ENCODE data around the gene ABHD16B. TPM values are rescaled to one million over a fixed set of nuclear protein-coding genes. Genes with fewer than 3 reads are reported as not detected.

The ABHD16B gene
- total and polyA plus RNA-seq, 8 donors: 0.18 TPM; not detected in 7

DNA sequence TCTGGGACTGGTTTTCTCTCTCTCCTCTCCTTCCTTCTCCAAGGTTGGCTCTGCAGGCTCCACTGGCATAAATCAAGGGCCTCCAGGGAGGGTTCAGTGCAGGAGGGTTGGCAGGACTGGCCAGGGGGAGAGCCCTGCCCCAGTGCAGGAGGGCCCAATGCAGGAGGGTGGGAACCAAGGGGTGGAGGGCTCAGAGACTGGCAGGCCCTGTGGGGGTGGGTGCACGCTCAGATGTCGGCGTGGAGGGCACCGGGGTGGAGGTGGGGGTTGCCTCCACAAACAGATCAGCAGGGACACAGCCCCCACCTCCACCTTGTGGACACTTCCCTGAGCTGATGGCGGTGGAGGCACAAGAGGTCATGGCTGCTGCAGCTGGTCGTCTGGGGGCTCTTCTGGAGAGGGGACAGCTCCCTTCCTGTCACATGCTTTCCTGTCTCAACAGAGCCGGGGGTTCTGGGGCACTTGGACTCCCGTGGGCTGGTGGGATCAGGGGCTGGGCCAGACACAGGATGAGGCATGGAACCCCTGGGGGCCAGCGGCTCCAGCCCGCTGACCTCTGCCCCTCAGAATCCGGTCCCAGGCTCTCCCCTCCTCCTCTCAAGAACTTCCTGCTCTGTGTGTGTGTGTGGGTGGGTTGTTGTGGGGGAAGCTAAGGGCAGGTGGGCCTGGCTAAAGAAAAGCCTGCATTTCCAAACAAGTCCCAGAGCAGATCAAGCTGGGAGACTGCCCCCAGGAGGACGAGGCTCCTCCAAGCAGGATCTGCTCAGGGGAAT lies 2.7 kb upstream of the ABHD16B start:
- ATAC-seq: peak; percentile 8
- Histone ChIP-seq H3K27ac (peak overlapping the region; percentile 17 to 70), H3K9me3 (no peaks in the 10 kb centered on the region), H3K4me1 (peaks cover 38 to 80% of the 10 kb centered on the region in 2 donors), H3K36me3 (peaks cover 0 to 21% of the 10 kb centered on the region in 2 donors), H3K27me3 (peaks cover 0 to 37% of the 10 kb centered on the region in 2 donors), H3K4me3 (no peak overlapping the region)
- peak in 3 of 4 donors; percentile 31 to 74 (median 67) for DNase-seq
- intact Hi-C loops (cut with DNase I): loop anchor here in 1 of 2 donors (10.0 kb wide), 1 partner anchor 74 kb away; no protein-coding TSS in a partner anchor
- TF ChIP-seq, protein P1, sequence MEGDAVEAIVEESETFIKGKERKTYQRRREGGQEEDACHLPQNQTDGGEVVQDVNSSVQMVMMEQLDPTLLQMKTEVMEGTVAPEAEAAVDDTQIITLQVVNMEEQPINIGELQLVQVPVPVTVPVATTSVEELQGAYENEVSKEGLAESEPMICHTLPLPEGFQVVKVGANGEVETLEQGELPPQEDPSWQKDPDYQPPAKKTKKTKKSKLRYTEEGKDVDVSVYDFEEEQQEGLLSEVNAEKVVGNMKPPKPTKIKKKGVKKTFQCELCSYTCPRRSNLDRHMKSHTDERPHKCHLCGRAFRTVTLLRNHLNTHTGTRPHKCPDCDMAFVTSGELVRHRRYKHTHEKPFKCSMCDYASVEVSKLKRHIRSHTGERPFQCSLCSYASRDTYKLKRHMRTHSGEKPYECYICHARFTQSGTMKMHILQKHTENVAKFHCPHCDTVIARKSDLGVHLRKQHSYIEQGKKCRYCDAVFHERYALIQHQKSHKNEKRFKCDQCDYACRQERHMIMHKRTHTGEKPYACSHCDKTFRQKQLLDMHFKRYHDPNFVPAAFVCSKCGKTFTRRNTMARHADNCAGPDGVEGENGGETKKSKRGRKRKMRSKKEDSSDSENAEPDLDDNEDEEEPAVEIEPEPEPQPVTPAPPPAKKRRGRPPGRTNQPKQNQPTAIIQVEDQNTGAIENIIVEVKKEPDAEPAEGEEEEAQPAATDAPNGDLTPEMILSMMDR (IDR thresholded peaks at IDR 0.05): no peak

DNA sequence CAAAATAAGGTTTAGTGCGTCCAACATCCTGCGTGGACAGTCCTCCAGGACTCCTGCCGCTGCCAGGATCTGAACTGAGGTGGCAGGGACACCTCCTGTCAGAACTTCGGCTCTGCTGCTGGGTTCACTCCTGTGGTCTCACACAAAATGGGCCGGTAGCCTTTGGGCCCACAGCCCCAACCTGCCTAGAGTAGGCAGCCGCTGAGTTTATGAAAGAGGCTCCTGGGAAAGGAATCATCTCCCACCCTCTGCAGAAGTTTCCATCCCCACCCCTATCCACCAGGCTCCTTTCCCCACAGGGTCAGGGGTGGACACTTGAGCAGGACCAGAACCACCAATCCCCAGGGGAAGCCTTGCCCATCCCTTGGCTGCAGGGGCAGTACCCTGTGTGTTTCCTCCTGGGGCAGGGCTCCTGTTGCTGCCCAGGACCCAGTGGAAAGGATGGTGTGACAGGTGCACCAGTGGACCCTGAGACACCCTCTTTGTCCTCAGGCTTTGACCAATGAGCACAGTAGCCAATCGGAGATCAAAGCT lies 2.1 kb upstream of the ABHD16B start:
- H3K27ac ChIP-seq: peak overlapping the region; percentile 14 to 70
- ATAC-seq (no peak), DNase-seq (no peak)
- no peak overlapping the region for H3K4me3 ChIP-seq
- H3K36me3 ChIP-seq: peaks cover 0 to 21% of the 10 kb centered on the region in 2 donors
- intact Hi-C loops (cut with DNase I): loop anchor here in 1 of 2 donors (10.0 kb wide), 1 partner anchor 74 kb away; no protein-coding TSS in a partner anchor
- TF ChIP-seq, protein P1 (IDR thresholded peaks at IDR 0.05): no peak
- no peaks in the 10 kb centered on the region for H3K9me3 ChIP-seq
- H3K27me3 ChIP-seq: peaks cover 0 to 33% of the 10 kb centered on the region in 2 donors
- H3K4me1 ChIP-seq: peaks cover 37 to 80% of the 10 kb centered on the region in 2 donors

DNA sequence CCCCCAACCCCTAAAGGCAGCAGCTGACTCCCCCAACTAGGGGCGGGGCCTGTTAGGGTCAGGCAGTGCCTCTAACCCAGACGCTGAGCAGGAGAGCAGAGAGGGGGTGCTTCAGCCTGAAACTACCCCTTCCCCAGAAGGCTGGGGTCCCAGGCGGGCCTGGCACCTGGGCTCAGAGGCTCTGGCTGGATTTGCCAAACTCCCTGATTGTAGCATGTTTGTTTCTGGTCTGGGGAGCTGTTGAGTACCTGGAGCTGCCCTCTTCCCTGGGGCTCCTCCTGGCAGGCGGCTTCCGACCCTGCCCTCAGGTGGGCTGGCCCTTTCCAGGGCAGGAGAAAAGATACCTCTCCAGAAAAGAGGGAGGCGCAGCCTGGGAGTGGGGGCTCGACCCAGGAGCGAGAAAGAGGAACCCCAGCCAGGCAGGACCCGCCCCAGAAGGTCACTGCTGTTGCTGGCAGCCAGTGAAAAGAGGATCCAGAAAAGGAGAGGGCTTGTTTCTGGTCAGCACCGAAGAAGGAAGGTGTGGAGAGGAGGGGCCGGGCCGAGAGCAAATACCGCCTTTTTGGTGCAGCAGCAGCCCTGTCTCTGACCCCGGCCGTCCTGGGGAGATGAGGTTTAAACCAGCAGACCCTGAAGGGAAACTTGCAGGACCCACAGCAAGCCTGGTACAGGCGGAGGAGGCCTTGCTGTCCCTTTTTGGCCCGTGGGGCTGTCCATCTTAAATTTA lies 810 bp upstream of the ABHD16B start:
- ATAC-seq: no peak
- H3K36me3 ChIP-seq: peaks cover 0 to 21% of the 10 kb centered on the region in 2 donors
- intact Hi-C loops (cut with DNase I): no loop called here
- no peak overlapping the region for H3K4me3 ChIP-seq
- no peaks in the 10 kb centered on the region for H3K9me3 ChIP-seq
- H3K27me3 ChIP-seq: peaks cover 0 to 21% of the 10 kb centered on the region in 2 donors
- peak overlapping the region in 1 of 2 donors; percentile 61 for H3K27ac ChIP-seq
- TF ChIP-seq, protein P1 (IDR thresholded peaks at IDR 0.05): no peak
- peaks cover 24 to 67% of the 10 kb centered on the region in 2 donors for H3K4me1 ChIP-seq
- DNase-seq: peak in 2 of 4 donors; percentile 64 to 87

DNA sequence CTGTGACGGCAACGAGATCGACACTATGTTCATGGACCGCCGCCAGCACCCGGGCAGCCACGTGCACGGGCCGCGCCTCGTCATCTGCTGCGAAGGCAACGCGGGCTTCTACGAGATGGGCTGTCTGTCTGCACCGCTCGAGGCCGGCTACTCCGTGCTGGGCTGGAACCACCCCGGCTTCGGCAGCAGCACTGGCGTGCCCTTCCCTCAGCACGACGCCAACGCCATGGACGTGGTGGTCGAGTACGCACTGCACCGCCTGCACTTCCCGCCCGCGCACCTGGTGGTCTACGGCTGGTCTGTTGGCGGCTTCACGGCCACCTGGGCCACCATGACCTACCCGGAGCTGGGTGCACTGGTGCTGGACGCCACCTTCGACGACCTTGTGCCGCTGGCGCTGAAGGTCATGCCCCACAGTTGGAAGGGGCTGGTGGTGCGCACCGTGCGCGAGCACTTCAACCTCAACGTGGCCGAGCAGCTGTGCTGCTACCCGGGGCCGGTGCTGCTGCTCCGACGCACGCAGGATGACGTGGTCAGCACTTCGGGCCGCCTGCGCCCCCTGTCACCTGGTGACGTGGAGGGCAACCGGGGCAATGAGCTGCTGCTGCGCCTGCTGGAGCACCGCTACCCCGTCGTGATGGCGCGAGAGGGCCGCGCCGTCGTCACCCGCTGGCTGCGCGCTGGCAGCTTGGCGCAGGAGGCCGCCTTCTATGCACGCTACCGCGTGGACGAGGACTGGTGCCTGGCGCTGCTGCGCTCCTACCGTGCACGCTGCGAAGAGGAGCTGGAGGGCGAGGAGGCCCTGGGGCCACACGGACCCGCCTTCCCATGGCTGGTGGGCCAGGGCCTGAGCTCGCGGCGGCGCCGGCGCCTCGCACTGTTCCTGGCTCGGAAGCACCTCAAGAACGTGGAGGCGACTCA lies 943 bp downstream of the ABHD16B start:
- H3K27me3 ChIP-seq: peaks cover 0 to 10% of the 10 kb centered on the region in 2 donors
- intact Hi-C loops (cut with DNase I): no loop called here
- TF ChIP-seq, protein P1 (IDR thresholded peaks at IDR 0.05): no peak
- H3K27ac ChIP-seq: peak overlapping the region in 1 of 2 donors; percentile 99
- peaks cover 0 to 21% of the 10 kb centered on the region in 2 donors for H3K36me3 ChIP-seq
- ATAC-seq: no peak
- no peak overlapping the region for H3K4me3 ChIP-seq
- H3K4me1 ChIP-seq: peaks cover 29 to 74% of the 10 kb centered on the region in 2 donors
- no peaks in the 10 kb centered on the region for H3K9me3 ChIP-seq
- DNase-seq: peak in 1 of 4 donors; percentile 81

Measured in left lung (tissue), 10 donors.